Mononuclear cell (primary cell): ENCODE measurements around the gene B4GAT1. TPM values are rescaled to one million over a fixed set of nuclear protein-coding genes. Genes with fewer than 3 reads are reported as not detected.
"Not testable (repeated sequence)": the region's sequence is repeated elsewhere in the genome, so short reads cannot be mapped to it uniquely, and the experiment has no call there.

Experiments used
- H3K27me3 ChIP-seq: 2 replicates; pipeline ENCODE4 v1.6.0; 2011; ENCODE audit warnings: low read length, control low read depth; ENCODE audit not compliant: insufficient read depth
- H3K4me1 ChIP-seq: 2 replicates; pipeline ENCODE4 v1.5.1; 2011; ENCODE audit warnings: mild to moderate bottlenecking, low read length, control low read depth; ENCODE audit not compliant: insufficient read depth
- H3K4me3 ChIP-seq: 2 replicates; pipeline ENCODE4 v1.5.1; 2011; ENCODE audit warnings: mild to moderate bottlenecking, low read length, moderate library complexity
- H3K9me3 ChIP-seq: 2 replicates; pipeline ENCODE4 v1.5.1; 2011; ENCODE audit warnings: low read depth, mild to moderate bottlenecking, control low read depth, low read length
- total RNA-seq: library from RNA; depleted of rRNA; stranded (reverse); fragments of >200 nt; gene quantifications from one replicate; pipeline ENCODE4 v1.2.3, GENCODE V29; 2012

Gene B4GAT1
- total RNA-seq, 1 donor = 0.84 TPM

DNA sequence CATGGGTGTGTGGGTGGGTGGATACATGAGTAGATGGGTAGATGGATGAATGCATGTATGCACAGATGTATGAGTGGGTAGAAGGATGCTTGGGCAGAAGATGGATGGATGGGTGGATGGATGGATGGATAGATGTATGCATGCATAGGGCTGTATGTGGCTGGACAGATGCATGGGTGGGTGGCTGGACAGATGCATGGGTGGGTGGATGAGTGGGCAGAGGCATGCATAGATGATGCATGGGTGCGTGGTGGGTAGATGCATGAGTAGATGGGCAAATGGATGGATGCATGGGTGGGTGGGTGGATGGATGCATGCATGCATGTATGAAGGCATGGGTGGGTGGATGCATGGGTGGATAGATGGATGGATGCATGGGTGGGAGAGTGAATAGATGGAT is 23.7 kb downstream of the B4GAT1 start:
- Histone ChIP-seq H3K4me3 (no peak overlapping the region), H3K4me1 (peaks cover 36% of the 10 kb centered on the region), H3K9me3 (no peaks in the 10 kb centered on the region)

DNA sequence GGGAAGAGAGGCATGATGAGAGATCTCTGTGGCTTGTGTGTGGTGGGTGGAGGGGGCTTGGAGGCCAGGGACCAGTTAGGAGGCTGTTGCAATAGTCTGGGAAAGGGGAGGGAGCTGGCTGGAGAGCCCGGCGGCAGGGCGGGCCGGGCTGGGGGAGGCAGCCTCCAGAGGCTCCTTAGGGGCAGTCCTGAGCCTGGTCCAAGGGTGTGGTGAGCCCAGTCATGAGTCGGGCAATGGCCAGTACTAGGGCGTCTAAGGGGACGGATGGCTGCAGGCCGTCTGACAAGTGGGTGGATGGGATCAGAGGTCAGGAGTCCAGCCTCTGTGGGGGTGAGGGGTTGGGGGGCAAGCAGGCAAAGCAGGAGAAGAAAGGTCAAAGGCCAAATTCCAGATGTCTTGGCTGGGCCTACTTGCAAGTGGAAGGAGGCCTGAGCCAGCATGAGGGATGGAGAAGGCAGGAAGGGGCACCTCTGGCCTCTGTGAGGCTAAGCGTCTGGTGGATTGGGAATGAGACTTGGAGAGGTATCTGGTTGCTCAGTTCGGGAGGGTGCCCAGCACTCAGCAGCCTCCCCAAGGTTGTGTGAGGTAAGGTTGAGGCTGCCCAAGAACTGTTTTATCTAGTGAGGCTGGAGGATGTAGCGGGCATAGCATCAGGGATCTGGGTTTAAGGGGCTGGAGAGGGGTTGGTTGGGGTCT is 24.5 kb downstream of the B4GAT1 start:
- Histone ChIP-seq H3K4me3 (no peak overlapping the region), H3K4me1 (peaks cover 36% of the 10 kb centered on the region), H3K9me3 (no peaks in the 10 kb centered on the region), H3K27me3 (no peaks in the 10 kb centered on the region)

More for the DNA sequence above, 23.7 kb downstream of the B4GAT1 start:
- no peaks in the 10 kb centered on the region for H3K27me3 ChIP-seq

DNA sequence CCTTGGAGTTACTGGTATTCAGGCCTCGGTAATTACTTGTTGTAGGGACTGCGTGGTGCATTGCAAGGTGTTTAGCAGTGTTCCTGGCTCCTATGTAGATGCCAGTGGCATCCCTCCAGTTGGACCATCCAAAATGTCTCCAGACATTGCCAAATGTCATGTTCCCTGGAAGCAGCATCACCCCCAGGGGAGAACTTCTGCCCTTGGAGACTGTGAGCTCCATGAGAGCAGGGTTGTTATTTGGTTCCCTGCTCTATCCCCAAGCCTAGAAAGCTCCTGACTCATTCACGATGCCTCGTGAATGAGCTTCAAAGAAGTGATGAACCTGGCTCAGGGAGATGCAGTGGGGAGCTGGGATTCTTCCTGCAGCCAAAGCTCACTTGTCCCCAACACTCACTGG is 25.8 kb downstream of the B4GAT1 start:
- Histone ChIP-seq H3K4me1 (peaks cover 32% of the 10 kb centered on the region), H3K27me3 (no peaks in the 10 kb centered on the region), H3K4me3 (no peak overlapping the region), H3K9me3 (no peaks in the 10 kb centered on the region)

DNA sequence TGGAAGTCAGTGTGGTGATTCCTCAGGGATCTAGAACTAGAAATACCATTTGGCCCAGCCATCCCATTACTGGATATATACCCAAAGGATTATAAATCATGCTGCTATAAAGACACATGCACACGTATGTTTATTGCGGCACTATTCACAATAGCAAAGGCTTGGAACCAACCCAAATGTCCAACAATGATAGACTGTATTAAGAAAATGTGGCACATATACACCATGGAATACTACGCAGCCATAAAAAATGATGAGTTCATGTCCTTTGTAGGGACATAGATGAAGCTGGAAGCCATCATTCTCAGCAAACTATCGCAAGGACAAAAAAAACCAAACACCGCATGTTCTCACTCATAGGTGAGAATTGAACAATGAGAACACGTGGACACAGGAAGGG is 26.7 kb downstream of the B4GAT1 start:
- H3K4me1 ChIP-seq = peaks cover 26% of the 10 kb centered on the region
- H3K9me3 ChIP-seq, H3K4me3 ChIP-seq, H3K27me3 ChIP-seq: not testable (repeated sequence)

DNA sequence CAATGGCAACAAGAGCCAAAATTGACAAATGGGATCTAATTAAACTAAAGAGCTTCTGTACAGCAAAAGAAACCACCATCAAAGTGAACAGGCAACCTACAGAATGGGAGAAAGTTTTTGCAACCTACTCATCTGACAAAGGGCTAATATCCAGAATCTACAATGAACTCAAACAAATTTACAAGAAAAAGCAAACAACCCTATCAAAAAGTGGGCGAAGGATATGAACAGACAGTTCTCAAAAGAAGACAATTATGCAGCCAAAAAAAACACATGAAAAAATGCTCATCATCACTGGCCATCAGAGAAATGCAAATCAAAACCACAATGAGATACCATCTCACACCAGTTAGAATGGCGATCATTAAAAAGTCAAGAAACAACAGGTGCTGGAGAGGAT is 27.1 kb downstream of the B4GAT1 start:
- not testable (repeated sequence) for H3K9me3 ChIP-seq, H3K4me3 ChIP-seq, H3K27me3 ChIP-seq
- peaks cover 25% of the 10 kb centered on the region for H3K4me1 ChIP-seq

DNA sequence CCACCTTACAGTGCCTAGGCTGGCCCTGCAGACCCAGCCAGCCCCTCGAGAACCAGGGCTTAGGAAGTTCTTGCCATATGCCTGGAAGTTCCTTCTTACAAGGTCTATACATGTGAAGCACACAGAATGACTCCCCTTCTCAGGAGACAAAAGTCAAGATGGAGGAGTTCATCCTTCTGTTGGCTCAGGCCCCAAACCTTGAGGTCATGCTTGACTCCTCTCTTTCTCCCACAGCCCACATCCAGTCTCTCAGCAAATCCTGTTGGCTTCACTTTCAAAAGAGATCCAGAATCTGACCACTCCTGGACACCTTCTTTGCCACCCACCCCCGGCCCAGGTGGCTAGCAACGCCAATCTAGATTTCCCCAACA is 28.8 kb downstream of the B4GAT1 start:
- peaks cover 33% of the 10 kb centered on the region for H3K4me1 ChIP-seq
- H3K9me3 ChIP-seq = no peaks in the 10 kb centered on the region
- no peaks in the 10 kb centered on the region for H3K27me3 ChIP-seq
- no peak overlapping the region for H3K4me3 ChIP-seq

DNA sequence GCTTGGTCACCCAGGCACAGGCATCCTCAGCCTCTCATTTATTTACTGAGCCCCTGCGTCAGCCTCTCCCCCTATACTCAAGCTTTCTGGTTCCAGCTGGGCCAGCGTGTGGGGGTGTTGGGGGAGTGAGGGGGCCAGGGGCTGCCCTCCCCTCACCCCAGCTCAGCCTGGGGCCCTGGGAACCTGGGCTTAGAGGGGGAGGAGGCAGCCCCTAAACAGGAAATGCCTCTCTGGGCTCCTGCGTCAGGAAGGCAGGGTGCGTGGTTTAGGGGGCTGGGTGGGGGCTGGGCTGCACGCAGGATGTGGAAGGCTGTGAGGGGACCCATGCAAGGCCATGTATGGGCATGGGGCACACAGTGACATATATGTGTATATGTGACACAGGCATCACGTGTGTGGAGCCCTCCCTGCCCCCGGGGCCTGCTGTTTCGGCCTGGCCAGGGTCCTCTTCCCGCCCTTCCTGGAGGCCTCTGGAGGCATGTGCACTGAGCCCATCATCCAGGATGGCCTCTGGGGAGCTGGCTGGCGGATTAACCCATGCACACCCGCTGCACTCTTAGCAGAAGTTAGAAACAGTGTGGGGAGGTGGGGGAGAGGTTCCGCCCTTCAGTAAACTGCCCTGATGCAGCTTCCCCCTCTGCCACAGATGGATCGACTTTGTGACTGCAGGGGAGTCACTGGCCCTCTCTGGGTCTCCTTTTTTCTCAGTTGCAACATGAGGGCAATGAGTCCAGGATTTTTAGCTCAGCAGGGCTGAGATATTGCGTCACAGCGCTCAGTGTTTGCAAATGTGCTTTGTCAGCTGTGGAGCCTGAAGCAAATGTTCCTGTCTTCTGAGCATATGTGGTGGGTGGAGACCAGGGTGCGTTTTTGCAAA is 29.5 kb downstream of the B4GAT1 start:
- H3K4me3 ChIP-seq = no peak overlapping the region
- no peaks in the 10 kb centered on the region for H3K27me3 ChIP-seq
- H3K4me1 ChIP-seq = peaks cover 39% of the 10 kb centered on the region
- no peaks in the 10 kb centered on the region for H3K9me3 ChIP-seq

DNA sequence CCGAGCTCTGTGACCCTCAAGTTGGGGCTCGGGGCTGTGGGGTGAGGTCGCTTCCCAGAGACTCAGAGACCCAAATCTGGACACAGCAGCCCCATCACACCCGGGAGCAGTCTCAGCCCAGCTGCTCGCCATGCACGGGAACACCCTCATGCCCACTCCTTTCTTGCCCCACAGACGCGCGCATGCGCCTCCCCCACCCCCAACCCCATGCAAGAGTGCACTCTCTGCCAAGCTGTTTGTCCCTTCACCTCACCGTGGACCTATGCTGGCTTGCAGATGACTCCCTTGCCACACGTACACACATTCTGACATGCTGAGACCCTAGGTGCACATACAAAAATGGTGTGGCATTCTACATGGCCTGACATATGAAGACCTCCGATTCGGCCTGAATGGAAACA is 30.1 kb downstream of the B4GAT1 start:
- peaks cover 42% of the 10 kb centered on the region for H3K4me1 ChIP-seq
- no peak overlapping the region for H3K4me3 ChIP-seq
- no peaks in the 10 kb centered on the region for H3K27me3 ChIP-seq
- no peaks in the 10 kb centered on the region for H3K9me3 ChIP-seq

DNA sequence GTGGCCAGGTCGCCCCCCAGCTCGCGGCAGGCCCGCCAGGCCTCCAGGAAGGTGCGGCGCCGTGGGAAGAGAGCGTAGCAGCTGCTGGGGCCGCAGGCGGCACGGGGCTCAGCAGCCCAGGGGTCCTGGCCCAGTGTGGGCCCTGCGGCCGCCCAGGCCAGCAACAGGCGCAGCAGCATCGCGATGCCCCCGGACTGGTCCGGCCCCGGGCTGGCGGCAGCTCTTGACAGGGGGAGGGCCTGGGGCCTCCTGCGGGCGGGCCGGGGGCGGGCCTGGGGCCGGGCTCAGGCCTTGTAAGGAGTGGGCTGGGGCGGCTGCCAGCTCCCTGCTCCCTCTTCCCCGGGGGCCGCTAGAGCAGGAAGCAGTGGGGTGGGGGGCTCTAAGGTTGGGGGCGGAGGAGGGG is 30.6 kb downstream of the B4GAT1 start, which contains the start of gene CD248:
Gene CD248, minus strand, starts transcription at position 196 of the 403 bp plus-strand sequence. Its CDS starts 17 bp downstream, at position 179.
- no peaks in the 10 kb centered on the region for H3K27me3 ChIP-seq
- H3K4me3 ChIP-seq = no peak within 1 kb of the TSS
- peaks cover 47% of the 10 kb centered on the region for H3K4me1 ChIP-seq
- H3K9me3 ChIP-seq = no peaks in the 10 kb centered on the region

DNA sequence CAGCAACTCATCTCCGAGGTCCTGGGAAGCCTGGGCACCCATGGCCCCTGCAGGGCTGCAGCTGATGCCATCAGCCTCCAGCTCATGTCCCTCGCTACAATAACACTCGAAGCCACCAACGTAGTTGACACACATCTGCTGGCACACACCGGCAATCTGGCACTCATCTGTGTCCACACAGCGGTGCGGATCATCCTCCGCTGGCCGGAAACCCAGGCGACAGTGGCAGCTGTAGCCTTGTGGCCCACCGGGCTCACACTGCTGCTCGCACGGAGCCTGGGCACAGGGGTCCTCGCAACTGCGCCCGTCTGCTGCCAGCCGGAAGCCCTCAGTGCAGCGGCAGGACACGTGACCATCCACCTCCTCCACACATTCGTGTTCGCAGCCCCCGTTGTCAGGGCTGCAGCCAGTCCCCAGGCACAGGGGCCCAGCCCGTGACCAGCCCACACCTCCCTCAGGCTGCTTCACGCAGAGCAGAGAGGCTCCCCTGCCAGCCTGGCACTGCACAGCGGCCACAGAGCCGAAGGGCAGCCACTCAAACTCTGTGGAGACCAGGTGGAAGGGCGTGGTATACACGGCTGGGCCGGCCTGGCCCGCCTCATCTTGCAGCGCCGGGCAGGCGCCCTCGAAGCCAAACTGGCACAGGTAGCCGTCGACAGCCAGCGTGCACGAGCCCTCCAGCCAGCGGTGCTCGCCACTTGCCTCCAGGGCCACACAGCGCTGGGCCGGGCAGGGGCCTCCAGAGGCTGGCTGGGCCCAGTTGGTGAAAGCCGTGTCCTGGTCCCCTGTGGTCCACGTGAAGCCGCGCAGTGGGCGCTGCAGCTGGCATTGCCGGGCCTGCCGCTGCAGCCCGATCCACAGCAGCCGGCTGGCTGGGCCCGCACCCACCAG is 31.3 kb downstream of the B4GAT1 start:
- no peak overlapping the region for H3K4me3 ChIP-seq
- no peaks in the 10 kb centered on the region for H3K27me3 ChIP-seq
- H3K4me1 ChIP-seq = peaks cover 53% of the 10 kb centered on the region
- no peaks in the 10 kb centered on the region for H3K9me3 ChIP-seq

DNA sequence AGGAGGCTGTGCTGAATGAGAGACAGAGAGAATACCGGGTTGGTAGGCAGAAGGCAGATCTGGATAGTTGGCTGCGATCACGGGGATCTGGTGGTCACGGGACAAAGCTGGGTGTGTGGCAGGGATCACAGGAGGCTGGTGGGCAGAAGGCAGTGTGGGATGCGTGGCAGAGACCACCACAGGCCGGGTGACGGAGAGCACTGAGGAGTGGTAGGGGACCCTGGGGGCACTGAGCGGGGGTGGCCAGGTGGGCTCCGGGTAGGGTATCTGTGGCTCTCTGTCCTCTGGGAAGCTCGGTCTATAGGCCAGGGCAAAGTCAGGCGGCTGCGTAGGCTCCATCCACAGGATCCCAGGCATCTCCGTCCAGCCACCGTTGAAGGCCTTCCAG is 31.9 kb downstream of the B4GAT1 start:
- Histone ChIP-seq H3K4me3 (no peak overlapping the region), H3K4me1 (peaks cover 53% of the 10 kb centered on the region), H3K9me3 (no peaks in the 10 kb centered on the region), H3K27me3 (no peaks in the 10 kb centered on the region)

DNA sequence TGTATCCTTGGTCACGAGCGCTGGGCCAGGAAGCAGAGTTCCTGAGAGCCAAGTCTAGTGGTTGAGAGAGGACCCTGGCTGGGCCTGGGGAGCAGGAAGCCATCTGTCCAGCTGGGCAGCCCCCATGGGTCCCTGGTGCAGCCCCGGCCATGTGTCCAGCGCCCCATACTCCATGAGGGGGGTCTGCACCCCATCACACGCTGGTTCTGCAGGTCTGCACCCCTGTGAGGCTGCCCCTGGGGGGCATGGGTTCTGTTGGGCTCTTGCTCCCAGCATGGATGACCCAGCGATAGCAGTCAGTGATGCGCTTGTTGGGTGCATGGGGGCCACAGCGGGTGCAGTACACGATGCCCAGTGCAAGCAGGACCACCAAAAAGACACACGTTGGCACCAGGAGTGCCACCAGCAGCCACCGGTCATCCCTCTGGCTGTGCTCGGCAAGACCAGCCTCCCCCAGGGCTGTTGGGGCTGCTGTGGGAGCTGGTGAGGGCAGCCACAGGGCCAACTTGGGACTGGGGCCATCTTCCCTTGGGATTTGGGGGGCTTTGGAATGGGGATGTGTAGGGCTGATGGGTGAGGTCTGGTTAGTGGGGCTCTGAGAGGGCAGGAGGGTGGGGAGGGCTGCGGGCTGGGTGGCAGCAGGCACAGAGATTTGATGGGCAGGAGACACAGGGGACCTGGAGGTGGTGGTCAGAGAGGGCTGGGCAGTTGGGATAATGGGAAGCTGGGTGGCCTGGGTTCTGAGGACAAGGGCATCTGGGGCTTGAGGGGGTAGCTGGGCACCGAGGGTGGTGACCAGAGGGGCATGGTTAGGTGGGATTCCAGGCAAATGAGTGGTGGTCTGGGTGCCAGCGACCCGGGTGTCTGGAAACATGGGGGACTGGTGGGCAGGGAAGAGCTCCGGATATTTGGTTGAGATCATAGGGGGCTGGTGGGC is 32.6 kb downstream of the B4GAT1 start:
- H3K27me3 ChIP-seq = no peaks in the 10 kb centered on the region
- peaks cover 53% of the 10 kb centered on the region for H3K4me1 ChIP-seq
- no peak overlapping the region for H3K4me3 ChIP-seq
- no peaks in the 10 kb centered on the region for H3K9me3 ChIP-seq

DNA sequence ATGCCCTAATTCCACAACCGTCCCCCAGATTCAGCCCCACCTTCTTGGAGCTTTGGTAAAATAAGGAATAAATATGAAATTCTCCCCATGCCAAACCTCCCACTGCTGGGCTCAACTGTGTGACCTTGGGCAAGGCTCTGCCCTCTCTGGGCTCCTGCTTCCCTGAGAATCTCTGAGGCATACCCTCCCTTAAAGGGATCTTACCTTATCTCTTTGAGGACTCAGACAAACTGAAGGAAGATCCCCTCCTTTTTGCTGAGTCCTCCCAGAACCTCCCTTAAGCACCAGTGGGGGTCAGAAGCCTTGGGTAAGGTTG is 33.3 kb downstream of the B4GAT1 start:
- no peaks in the 10 kb centered on the region for H3K9me3 ChIP-seq
- no peaks in the 10 kb centered on the region for H3K27me3 ChIP-seq
- H3K4me3 ChIP-seq = no peak overlapping the region
- peaks cover 49% of the 10 kb centered on the region for H3K4me1 ChIP-seq
